HG03039 (cell line): Measurements from ENCODE around the gene EPB41L2.

Experiments used
- ATAC-seq: cut with Tn5 transposase; IDR thresholded peaks from one replicate; pipeline ENCODE4 v1.9.1; 2021; ENCODE audit warnings: mild to moderate bottlenecking, moderate library complexity; ENCODE audit not compliant: unreplicated experiment

EPB41L2 gene

GRCh38 chr6:130847001-130847910 is 215.8 kb downstream of the EPB41L2 start:
- no peak for ATAC-seq

GRCh38 chr6:130846501-130846900 is 216.5 kb downstream of the EPB41L2 start:
- ATAC-seq, result no peak

GRCh38 chr6:130843575-130844320 is 219.3 kb downstream of the EPB41L2 start:
- ATAC-seq, result peak; percentile 73

- no peak for ATAC-seq
These were observed 221.8 kb downstream of the EPB41L2 start for GRCh38 chr6:130841128-130841728.

GRCh38 chr6:130840050-130840449 is 223.0 kb downstream of the EPB41L2 start:
- no peak for ATAC-seq

GRCh38 chr6:130839379-130839778 is 223.7 kb downstream of the EPB41L2 start:
- ATAC-seq, result no peak

GRCh38 chr6:130838951-130839350 is 224.1 kb downstream of the EPB41L2 start:
- ATAC-seq, result no peak

- no peak for ATAC-seq
These were observed 224.7 kb downstream of the EPB41L2 start for GRCh38 chr6:130838250-130838860.

- no peak for ATAC-seq
These were observed 226.0 kb downstream of the EPB41L2 start for GRCh38 chr6:130837067-130837466.

GRCh38 chr6:130836055-130836640 is 226.9 kb downstream of the EPB41L2 start:
- no peak for ATAC-seq

GRCh38 chr6:130834482-130835251 is 228.4 kb downstream of the EPB41L2 start:
- ATAC-seq, result no peak

GRCh38 chr6:130833569-130833968 is 229.5 kb downstream of the EPB41L2 start:
- ATAC-seq, result no peak

GRCh38 chr6:130831607-130832006 is 231.4 kb downstream of the EPB41L2 start:
- ATAC-seq, result no peak

GRCh38 chr6:130829333-130829910 is 233.6 kb downstream of the EPB41L2 start:
- no peak for ATAC-seq

GRCh38 chr6:130827247-130828149 is 235.5 kb downstream of the EPB41L2 start, which contains the start of gene SMLR1:
Gene SMLR1, plus strand, starts transcription at chr6:130827406. Its CDS starts 8 bp downstream, at chr6:130827414.
- ATAC-seq, result no peak

- ATAC-seq, result no peak
These were observed 236.4 kb downstream of the EPB41L2 start for GRCh38 chr6:130826442-130827246.

- no peak for ATAC-seq
These were observed 237.1 kb downstream of the EPB41L2 start for GRCh38 chr6:130825772-130826441.
